Measurements from ENCODE around the gene GSG1L. TPM values are rescaled to one million over a fixed set of nuclear protein-coding genes. Genes with fewer than 3 reads are reported as not detected.

The GSG1L gene
- total and polyA plus RNA-seq, 9 of the 15 experiments (the other 6 are each of a cell fraction or from before 2014, with no cell fraction given): not detected

GRCh38 chr16:27826081-27826892, 237.2 kb downstream of the GSG1L start:
- DNase-seq (ENCODE audit: extremely low read depth in 1 of 4, low spot score in 3 of 4): no peak
- Histone ChIP-seq H3K9me1 (ENCODE audit: control insufficient read depth, insufficient read depth, low read length) (no peaks in the 10 kb centered on the region), H3K4me3 (no peak overlapping the region), H3K4me1 (replicated peaks in 1 of 2; ENCODE audit: control insufficient read depth in 2 of 2, insufficient read depth in 2 of 2, low read length in 2 of 2) (no peaks in the 10 kb centered on the region), H3K79me2 (ENCODE audit: control insufficient read depth, insufficient read depth, low read length) (no peaks in the 10 kb centered on the region), H3K27ac (ENCODE audit: extremely low read depth, low read depth, low read length) (no peak overlapping the region), H3K4me2 (ENCODE audit: insufficient read depth, low read length) (no peak overlapping the region), H3K27me3 (ENCODE audit: control insufficient read depth in 2 of 2, insufficient read depth in 2 of 2, low read length in 2 of 2) (peaks cover under 1 to 26% of the 10 kb centered on the region in 2 experiments; a peak in 3 of 5 replicates), H3K36me3 (ENCODE audit: control insufficient read depth, insufficient read depth, low read length) (no peaks in the 10 kb centered on the region), H2AFZ (ENCODE audit: low read depth, low read length) (no peak overlapping the region), H3K9me3 (replicated peaks; ENCODE audit: control insufficient read depth, insufficient read depth, low read depth, low read length) (no peaks in the 10 kb centered on the region), H4K20me1 (replicated peaks; ENCODE audit: control insufficient read depth, insufficient read depth, low read length) (peaks cover 6% of the 10 kb centered on the region; the same call in 1 of the 2 replicates), H3K9ac (ENCODE audit: insufficient read depth in 1 of 2, low read depth in 2 of 2, low read length in 2 of 2) (no peak overlapping the region)
- BruUV-seq (replicated peaks): no TSS peak
- TF ChIP-seq PATZ1 (CRISPR knock-in tag; IDR thresholded peaks at IDR 0.05; ENCODE audit: borderline replicate concordance) (no peak), ZNF699 (CRISPR knock-in tag; IDR thresholded peaks at IDR 0.05; ENCODE audit: insufficient replicate concordance) (no peak), IRF9 (tag; IDR thresholded peaks at IDR 0.05) (no peak), ZNF785 (CRISPR knock-in tag; IDR thresholded peaks at IDR 0.05) (no peak), ZNF655 (CRISPR knock-in tag; IDR thresholded peaks at IDR 0.05) (no peak), ESRRA (IDR thresholded peaks at IDR 0.05; ENCODE audit: borderline replicate concordance, low read depth) (no peak)
- intact Hi-C loops (cut with micrococcal nuclease) (no loop called here), in situ Hi-C loops (cut with MboI) (no loop called here)
- FAIRE-seq: no peak
- ChIA-PET CTCF (ENCODE audit: low intra/inter-chr PET ratio) (no interaction called here), POLR2A (no interaction called here)
- ATAC-seq: no peak
- 1% methylated on average over 9 of the region's 12 CpGs for WGBS (ENCODE audit: insufficient coverage, low coverage, missing lambda C conversion rate)

Data from K562 (cell line).